ENCODE measurements around the gene CIDEA.
A peak's percentile ranks its signal among the peaks of the same experiment; 100 is the strongest.
"Not testable (repeated sequence)": the region's sequence is repeated elsewhere in the genome, so short reads cannot be mapped to it uniquely, and the experiment has no call there.

CIDEA gene

GRCh38 chr18:12254136-12254819 lies at the start of gene CIDEA:
CIDEA (plus strand) TSS chr18:12254361; CDS start chr18:12254384, 23 bp downstream.
- Histone ChIP-seq H3K4me1 (ENCODE audit: insufficient read depth, low read length) (peaks cover 6% of the 10 kb centered on the region), H3K27ac (ENCODE audit: low read depth, low read length) (no peak within 1 kb of the TSS), H3K9me3 (ENCODE audit: low read length) (no peaks in the 10 kb centered on the region), H3K9ac (ENCODE audit: low read length) (no peak within 1 kb of the TSS), H3K36me3 (ENCODE audit: insufficient read depth, low read length) (no peaks in the 10 kb centered on the region), H3K27me3 (ENCODE audit: control insufficient read depth in 1 of 2, insufficient read depth in 2 of 2, low read length in 2 of 2) (peaks cover 4 to 27% of the 10 kb centered on the region in 2 donors), H3K4me3 (ENCODE audit: low read depth in 1 of 2, low read length in 2 of 2) (peak within 1 kb of the TSS; percentile 53 to 58)

GRCh38 chr18:12208296-12209153 lies 45.6 kb upstream of the CIDEA start:
- H3K27ac ChIP-seq (ENCODE audit: low read depth, low read length); H3K9me3 ChIP-seq (ENCODE audit: low read length); H3K4me3 ChIP-seq (ENCODE audit: low read depth in 1 of 2, low read length in 2 of 2); H3K9ac ChIP-seq (ENCODE audit: low read length); H3K36me3 ChIP-seq (ENCODE audit: insufficient read depth, low read length); H3K4me1 ChIP-seq (ENCODE audit: insufficient read depth, low read length); H3K27me3 ChIP-seq (ENCODE audit: control insufficient read depth in 1 of 2, insufficient read depth in 2 of 2, low read length in 2 of 2): not testable (repeated sequence)

- H3K4me1 ChIP-seq (ENCODE audit: insufficient read depth, low read length); H3K9ac ChIP-seq (ENCODE audit: low read length); H3K4me3 ChIP-seq (ENCODE audit: low read depth in 1 of 2, low read length in 2 of 2); H3K27me3 ChIP-seq (ENCODE audit: control insufficient read depth in 1 of 2, insufficient read depth in 2 of 2, low read length in 2 of 2); H3K36me3 ChIP-seq (ENCODE audit: insufficient read depth, low read length); H3K9me3 ChIP-seq (ENCODE audit: low read length); H3K27ac ChIP-seq (ENCODE audit: low read depth, low read length): not testable (repeated sequence)
Observed at GRCh38 chr18:12212308-12212707, 41.9 kb upstream of the CIDEA start.

- H3K9ac ChIP-seq (ENCODE audit: low read length); H3K36me3 ChIP-seq (ENCODE audit: insufficient read depth, low read length); H3K27me3 ChIP-seq (ENCODE audit: control insufficient read depth in 1 of 2, insufficient read depth in 2 of 2, low read length in 2 of 2); H3K27ac ChIP-seq (ENCODE audit: low read depth, low read length); H3K9me3 ChIP-seq (ENCODE audit: low read length); H3K4me3 ChIP-seq (ENCODE audit: low read depth in 1 of 2, low read length in 2 of 2); H3K4me1 ChIP-seq (ENCODE audit: insufficient read depth, low read length): not testable (repeated sequence)
Observed at GRCh38 chr18:12214296-12215005, 39.7 kb upstream of the CIDEA start.

GRCh38 chr18:12216471-12216870 lies 37.7 kb upstream of the CIDEA start:
- H3K27me3 ChIP-seq (ENCODE audit: control insufficient read depth in 1 of 2, insufficient read depth in 2 of 2, low read length in 2 of 2); H3K4me3 ChIP-seq (ENCODE audit: low read depth in 1 of 2, low read length in 2 of 2); H3K9ac ChIP-seq (ENCODE audit: low read length); H3K9me3 ChIP-seq (ENCODE audit: low read length); H3K36me3 ChIP-seq (ENCODE audit: insufficient read depth, low read length); H3K27ac ChIP-seq (ENCODE audit: low read depth, low read length); H3K4me1 ChIP-seq (ENCODE audit: insufficient read depth, low read length): not testable (repeated sequence)

- H3K27me3 ChIP-seq (ENCODE audit: control insufficient read depth in 1 of 2, insufficient read depth in 2 of 2, low read length in 2 of 2); H3K4me1 ChIP-seq (ENCODE audit: insufficient read depth, low read length); H3K9me3 ChIP-seq (ENCODE audit: low read length); H3K36me3 ChIP-seq (ENCODE audit: insufficient read depth, low read length); H3K27ac ChIP-seq (ENCODE audit: low read depth, low read length); H3K4me3 ChIP-seq (ENCODE audit: low read depth in 1 of 2, low read length in 2 of 2); H3K9ac ChIP-seq (ENCODE audit: low read length): not testable (repeated sequence)
Observed at GRCh38 chr18:12218603-12219002, 35.6 kb upstream of the CIDEA start.

- not testable (repeated sequence) for H3K36me3 ChIP-seq (ENCODE audit: insufficient read depth, low read length)
Observed at GRCh38 chr18:12222041-12222440, 32.1 kb upstream of the CIDEA start.

GRCh38 chr18:12223326-12223725 lies 30.8 kb upstream of the CIDEA start:
- not testable (repeated sequence) for H3K27me3 ChIP-seq (ENCODE audit: control insufficient read depth in 1 of 2, insufficient read depth in 2 of 2, low read length in 2 of 2); H3K4me1 ChIP-seq (ENCODE audit: insufficient read depth, low read length); H3K36me3 ChIP-seq (ENCODE audit: insufficient read depth, low read length); H3K27ac ChIP-seq (ENCODE audit: low read depth, low read length); H3K9ac ChIP-seq (ENCODE audit: low read length); H3K4me3 ChIP-seq (ENCODE audit: low read depth in 1 of 2, low read length in 2 of 2); H3K9me3 ChIP-seq (ENCODE audit: low read length)

More at GRCh38 chr18:12222041-12222440, 32.1 kb upstream of the CIDEA start:
- H3K27me3 ChIP-seq (ENCODE audit: control insufficient read depth in 1 of 2, insufficient read depth in 2 of 2, low read length in 2 of 2); H3K27ac ChIP-seq (ENCODE audit: low read depth, low read length); H3K9me3 ChIP-seq (ENCODE audit: low read length); H3K4me3 ChIP-seq (ENCODE audit: low read depth in 1 of 2, low read length in 2 of 2); H3K9ac ChIP-seq (ENCODE audit: low read length); H3K4me1 ChIP-seq (ENCODE audit: insufficient read depth, low read length): not testable (repeated sequence)

GRCh38 chr18:12226807-12227206 lies 27.4 kb upstream of the CIDEA start:
- H3K9me3 ChIP-seq (ENCODE audit: low read length); H3K27ac ChIP-seq (ENCODE audit: low read depth, low read length); H3K27me3 ChIP-seq (ENCODE audit: control insufficient read depth in 1 of 2, insufficient read depth in 2 of 2, low read length in 2 of 2); H3K36me3 ChIP-seq (ENCODE audit: insufficient read depth, low read length); H3K9ac ChIP-seq (ENCODE audit: low read length); H3K4me1 ChIP-seq (ENCODE audit: insufficient read depth, low read length); H3K4me3 ChIP-seq (ENCODE audit: low read depth in 1 of 2, low read length in 2 of 2): not testable (repeated sequence)

- not testable (repeated sequence) for H3K4me3 ChIP-seq (ENCODE audit: low read depth in 1 of 2, low read length in 2 of 2); H3K27ac ChIP-seq (ENCODE audit: low read depth, low read length); H3K9ac ChIP-seq (ENCODE audit: low read length); H3K36me3 ChIP-seq (ENCODE audit: insufficient read depth, low read length); H3K4me1 ChIP-seq (ENCODE audit: insufficient read depth, low read length); H3K9me3 ChIP-seq (ENCODE audit: low read length); H3K27me3 ChIP-seq (ENCODE audit: control insufficient read depth in 1 of 2, insufficient read depth in 2 of 2, low read length in 2 of 2)
Observed at GRCh38 chr18:12227399-12228186, 26.6 kb upstream of the CIDEA start.

- H3K4me1 ChIP-seq (ENCODE audit: insufficient read depth, low read length); H3K36me3 ChIP-seq (ENCODE audit: insufficient read depth, low read length); H3K9me3 ChIP-seq (ENCODE audit: low read length); H3K27ac ChIP-seq (ENCODE audit: low read depth, low read length); H3K4me3 ChIP-seq (ENCODE audit: low read depth in 1 of 2, low read length in 2 of 2); H3K27me3 ChIP-seq (ENCODE audit: control insufficient read depth in 1 of 2, insufficient read depth in 2 of 2, low read length in 2 of 2); H3K9ac ChIP-seq (ENCODE audit: low read length): not testable (repeated sequence)
Observed at GRCh38 chr18:12228308-12228707, 25.9 kb upstream of the CIDEA start.
